Measurements from ENCODE around the gene ECE1.

DNA sequence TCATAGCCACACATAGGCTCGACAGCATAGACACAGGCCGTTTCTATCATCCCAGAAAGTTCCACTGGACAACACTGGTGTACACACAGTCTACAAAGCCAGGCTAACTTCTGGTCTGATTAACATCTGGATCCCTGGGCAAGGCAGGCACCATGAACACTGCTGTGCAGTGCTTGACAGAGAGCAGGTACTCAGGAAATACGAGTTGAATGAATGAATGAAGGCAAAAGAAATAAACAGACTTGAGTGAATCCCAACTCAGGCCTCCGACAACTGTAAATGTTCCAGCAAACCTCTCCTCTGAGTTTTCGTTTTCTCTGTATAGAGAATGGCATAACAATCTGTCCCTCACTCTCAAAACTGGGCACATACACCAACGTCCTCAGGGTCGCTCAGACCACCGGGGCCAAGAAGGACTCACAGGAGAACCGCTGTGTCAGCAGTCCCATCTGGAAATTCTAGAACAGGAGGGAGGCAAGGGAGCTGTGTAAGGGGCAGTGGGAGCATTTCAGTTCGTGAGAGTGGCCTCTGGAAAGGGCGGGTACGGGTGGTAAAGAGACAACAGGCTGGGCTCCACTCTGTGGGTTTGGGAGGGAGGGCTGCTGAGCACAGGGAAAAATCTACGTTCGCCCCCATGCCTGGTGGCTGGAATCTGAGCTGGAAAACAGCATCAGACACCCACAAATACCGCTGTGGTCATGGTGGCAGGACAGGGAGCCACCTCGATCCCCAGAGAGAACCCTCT lies 15.1 kb upstream of the ECE1 start:
- TF ChIP-seq, protein P1, sequence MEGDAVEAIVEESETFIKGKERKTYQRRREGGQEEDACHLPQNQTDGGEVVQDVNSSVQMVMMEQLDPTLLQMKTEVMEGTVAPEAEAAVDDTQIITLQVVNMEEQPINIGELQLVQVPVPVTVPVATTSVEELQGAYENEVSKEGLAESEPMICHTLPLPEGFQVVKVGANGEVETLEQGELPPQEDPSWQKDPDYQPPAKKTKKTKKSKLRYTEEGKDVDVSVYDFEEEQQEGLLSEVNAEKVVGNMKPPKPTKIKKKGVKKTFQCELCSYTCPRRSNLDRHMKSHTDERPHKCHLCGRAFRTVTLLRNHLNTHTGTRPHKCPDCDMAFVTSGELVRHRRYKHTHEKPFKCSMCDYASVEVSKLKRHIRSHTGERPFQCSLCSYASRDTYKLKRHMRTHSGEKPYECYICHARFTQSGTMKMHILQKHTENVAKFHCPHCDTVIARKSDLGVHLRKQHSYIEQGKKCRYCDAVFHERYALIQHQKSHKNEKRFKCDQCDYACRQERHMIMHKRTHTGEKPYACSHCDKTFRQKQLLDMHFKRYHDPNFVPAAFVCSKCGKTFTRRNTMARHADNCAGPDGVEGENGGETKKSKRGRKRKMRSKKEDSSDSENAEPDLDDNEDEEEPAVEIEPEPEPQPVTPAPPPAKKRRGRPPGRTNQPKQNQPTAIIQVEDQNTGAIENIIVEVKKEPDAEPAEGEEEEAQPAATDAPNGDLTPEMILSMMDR (conservative IDR thresholded peaks at IDR 0.05; ENCODE audit: low read length): no peak
- no peak for TF ChIP-seq EZH2phosphoT487 (IDR thresholded peaks at IDR 0.05; ENCODE audit: borderline replicate concordance)
